Upper lobe of left lung (tissue), 6 donors: ENCODE results near the gene C12orf60. TPM values are rescaled to one million over a fixed set of nuclear protein-coding genes. Genes with fewer than 3 reads are reported as not detected.
A peak's percentile ranks its signal among the peaks of the same experiment; 100 is the strongest.

ENCODE experiments used
- ATAC-seq, 2 donors: fragments of 200-7000 bp; cut with Tn5 transposase; one replicate each; pipeline ENCODE4 v1.9.1; 2022; ENCODE audit warnings: mild to moderate bottlenecking in 2 of 2, moderate library complexity in 2 of 2; ENCODE audit not compliant: low FRiP score in 2 of 2
- DNase-seq, 2 donors: peaks; one replicate each; pipeline ENCODE4 v3.0.0-alpha.2; 2019 to 2020
- H3K27ac ChIP-seq, 4 donors: fragments of 200-600 bp; sonication (generic); one replicate each; pipeline ENCODE4 v1.5.1; 2016 to 2019
- H3K27me3 ChIP-seq, 4 donors: fragments of 200-600 bp; sonication (generic); one replicate each; pipeline ENCODE4 v1.5.1; 2017 to 2019
- H3K36me3 ChIP-seq, 4 donors: fragments of 200-600 bp; sonication (generic); one replicate each; pipeline ENCODE4 v1.5.1; 2016 to 2019
- H3K4me1 ChIP-seq, 4 donors: fragments of 200-600 bp; sonication (generic); one replicate each; pipeline ENCODE4 v1.5.1; 2018 to 2019
- H3K4me3 ChIP-seq, 4 donors: fragments of 200-600 bp; sonication (generic); one replicate each; pipeline ENCODE4 v1.5.1; 2017 to 2019; ENCODE audit warnings: mild to moderate bottlenecking in 2 of 4, moderate library complexity in 1 of 4
- H3K9me3 ChIP-seq, 4 donors: fragments of 200-600 bp; sonication (generic); one replicate each; pipeline ENCODE4 v1.5.1; 2018 to 2019
- CTCF ChIP-seq, 6 experiments: fragments of 450-650 bp in 4 of 6; fragments of 200-600 bp in 2 of 6; sonication (generic) in 2 of 6; IDR thresholded peaks; one replicate each; pipeline ENCODE4 v1.5.1; 2016 to 2019; ENCODE audit warnings: antibody characterized with exemption in 6 of 6
- EP300 ChIP-seq, 4 donors: sonication (generic); formaldehyde crosslinking; IDR thresholded peaks; one replicate each; pipeline ENCODE4 v1.5.1; 2017; ENCODE audit warnings: antibody characterized with exemption in 4 of 4, control low read depth in 2 of 4
- POLR2A ChIP-seq, 4 donors: fragments of 450-650 bp; IDR thresholded peaks; one replicate each; pipeline ENCODE4 v1.5.1; 2016 to 2017; ENCODE audit warnings: antibody characterized with exemption in 4 of 4, mild to moderate bottlenecking in 2 of 4
- POLR2AphosphoS5 ChIP-seq, 2 donors: sonication (generic); formaldehyde crosslinking; IDR thresholded peaks; one replicate each; pipeline ENCODE4 v1.5.1; 2017; ENCODE audit warnings: antibody characterized with exemption in 2 of 2
- WGBS, 2 donors: methylation state at CpG; one replicate each; pipeline ENCODE4 v1.1.5; 2017 to 2018; 5-methylcytosine and 5-hydroxymethylcytosine counted together
- total RNA-seq, 6 donors: library from RNA; depleted of rRNA in 4 of 6; stranded (reverse); fragments of >200 nt in 4 of 6; gene quantifications; one replicate each; pipeline versions ENCODE4 v1.1.0 to v1.2.1, GENCODE V29; 2016 to 2021
- donor health status: DM: no; HTN: no; CAD: no; lungs with moderate emphysema.
- donor health status: DM: no; HTN: yes; CAD: no; lungs with severe emphysema.

C12orf60 gene
- total RNA-seq, 6 donors from 2014 or later: 0.33 to 3.4 (median 0.94) TPM; not detected in 1

GRCh38 chr12:14782756-14783155 lies 20.7 kb upstream of the C12orf60 start:
- H3K36me3 ChIP-seq: peaks cover 11 to 36% (median 15%) of the 10 kb centered on the region in 4 donors
- DNase-seq: no peak
- no peak overlapping the region for H3K4me3 ChIP-seq
- TF ChIP-seq CTCF (IDR thresholded peaks at IDR 0.05): no peak
- no peaks in the 10 kb centered on the region for H3K9me3 ChIP-seq
- no peak for ATAC-seq
- no peaks in the 10 kb centered on the region for H3K27me3 ChIP-seq
- no peak overlapping the region for H3K27ac ChIP-seq
- H3K4me1 ChIP-seq: no peaks in the 10 kb centered on the region

- H3K9me3 ChIP-seq: no peaks in the 10 kb centered on the region
- H3K36me3 ChIP-seq: peaks cover 26 to 53% (median 32%) of the 10 kb centered on the region in 4 donors
- no peak for DNase-seq
- H3K27ac ChIP-seq: no peak overlapping the region
- no peak overlapping the region for H3K4me3 ChIP-seq
- ATAC-seq: no peak
- 91 to 96% methylated on average over 2 of the region's 2 CpGs for WGBS, 2 donors
- H3K4me1 ChIP-seq: no peaks in the 10 kb centered on the region
- H3K27me3 ChIP-seq: no peaks in the 10 kb centered on the region
- no peak for TF ChIP-seq EP300 (IDR thresholded peaks at IDR 0.05)
- TF ChIP-seq POLR2A (IDR thresholded peaks at IDR 0.05): no peak
- TF ChIP-seq POLR2AphosphoS5 (IDR thresholded peaks at IDR 0.05): no peak
- no peak for TF ChIP-seq CTCF (IDR thresholded peaks at IDR 0.05)
These were observed 19.0 kb upstream of the C12orf60 start for GRCh38 chr12:14784471-14784870.

GRCh38 chr12:14785568-14785967 lies 17.9 kb upstream of the C12orf60 start:
- Histone ChIP-seq H3K27me3 (no peaks in the 10 kb centered on the region), H3K9me3 (no peaks in the 10 kb centered on the region), H3K4me3 (no peak overlapping the region), H3K4me1 (no peaks in the 10 kb centered on the region), H3K36me3 (peaks cover 34 to 64% (median 42%) of the 10 kb centered on the region in 4 donors), H3K27ac (no peak overlapping the region)
- DNase-seq: no peak
- no peak for TF ChIP-seq CTCF (IDR thresholded peaks at IDR 0.05)
- no peak for TF ChIP-seq EP300 (IDR thresholded peaks at IDR 0.05)
- no peak for TF ChIP-seq POLR2A (IDR thresholded peaks at IDR 0.05)
- TF ChIP-seq POLR2AphosphoS5 (IDR thresholded peaks at IDR 0.05): no peak
- WGBS, 2 donors: 96% methylated on average over 3 of the region's 3 CpGs
- no peak for ATAC-seq

GRCh38 chr12:14795028-14795448 lies 8.4 kb upstream of the C12orf60 start:
- ATAC-seq (no peak), DNase-seq (no peak)
- Histone ChIP-seq H3K4me3 (no peak overlapping the region), H3K4me1 (no peaks in the 10 kb centered on the region), H3K36me3 (peaks cover 29 to 97% (median 79%) of the 10 kb centered on the region in 4 donors), H3K27ac (no peak overlapping the region), H3K9me3 (no peaks in the 10 kb centered on the region), H3K27me3 (no peaks in the 10 kb centered on the region)
- no peak for TF ChIP-seq POLR2AphosphoS5 (IDR thresholded peaks at IDR 0.05)
- no peak for TF ChIP-seq CTCF (IDR thresholded peaks at IDR 0.05)
- TF ChIP-seq EP300 (IDR thresholded peaks at IDR 0.05): no peak
- 71 to 72% methylated on average over 4 of the region's 4 CpGs for WGBS, 2 donors

GRCh38 chr12:14802247-14802646 lies 1.2 kb upstream of the C12orf60 start:
- DNase-seq (no peak), ATAC-seq (no peak)
- peaks cover 10 to 27% (median 24%) of the 10 kb centered on the region in 4 donors for H3K4me1 ChIP-seq
- H3K27ac ChIP-seq: peak overlapping the region in 3 of 4 donors; percentile 93 to 98 (median 94)
- no peaks in the 10 kb centered on the region for H3K9me3 ChIP-seq
- H3K4me3 ChIP-seq: peak overlapping the region in 3 of 4 donors; percentile 71 to 94 (median 76)
- TF ChIP-seq POLR2A (IDR thresholded peaks at IDR 0.05): no peak
- no peak for TF ChIP-seq CTCF (IDR thresholded peaks at IDR 0.05)
- no peak for TF ChIP-seq POLR2AphosphoS5 (IDR thresholded peaks at IDR 0.05)
- no peak for TF ChIP-seq EP300 (IDR thresholded peaks at IDR 0.05)
- peaks cover 14 to 26% (median 21%) of the 10 kb centered on the region in 4 donors for H3K36me3 ChIP-seq
- H3K27me3 ChIP-seq: no peaks in the 10 kb centered on the region
- 74 to 75% methylated on average over 4 of the region's 4 CpGs for WGBS, 2 donors
